Stimulated activated CD4-positive, alpha-beta T cell treated with anti-CD3 and anti-CD28 coated beads, Interleukin-1b, Interleukin-23, amount 100 ng/mL, for 48 hours (primary cell): ENCODE data around the gene SCML2.
"Not testable (repeated sequence)": the region's sequence is repeated elsewhere in the genome, so short reads cannot be mapped to it uniquely, and the experiment has no call there.

ENCODE experiments used
- DNase-seq: peaks from one replicate; pipeline ENCODE4 v3.0.0-alpha.2; 2020

Gene SCML2

GRCh38 chrX:18354369-18355223 is at the start of gene SCML2:
TSS of gene SCML2 (minus strand) at chrX:18354688. CDS start at chrX:18334071, 20,617 bp downstream.
- DNase-seq, result peak; percentile 22

GRCh38 chrX:18401848-18402213 is 47.3 kb upstream of the SCML2 start:
- no peak for DNase-seq

- no peak for DNase-seq
Measured at GRCh38 chrX:18394477-18394876, 40.0 kb upstream of the SCML2 start.

GRCh38 chrX:18390941-18391538 is 36.6 kb upstream of the SCML2 start:
- DNase-seq, result peak; percentile 36

- DNase-seq, result no peak
Measured at GRCh38 chrX:18389966-18390365, 35.5 kb upstream of the SCML2 start.

DNA sequence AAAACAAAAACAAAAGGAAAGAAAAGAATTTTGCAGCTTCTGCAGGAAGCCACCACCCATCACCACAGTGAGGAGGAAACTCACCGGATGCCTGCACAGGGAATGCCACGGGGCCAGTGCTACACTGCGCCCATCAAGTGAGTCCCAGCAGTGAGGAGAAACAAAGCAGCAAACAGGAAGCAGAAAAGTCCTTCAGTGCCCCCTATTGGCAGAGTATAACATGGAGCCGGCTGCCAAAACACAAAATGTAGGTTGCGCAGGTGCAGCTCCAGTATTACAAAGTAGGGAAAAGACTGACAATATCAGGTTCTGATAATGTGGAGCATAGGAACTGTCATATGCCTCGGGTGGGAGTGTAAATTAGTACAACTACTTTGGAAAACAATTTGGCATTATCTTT is 23.3 kb upstream of the SCML2 start:
- DNase-seq, result peak; percentile 4

DNA sequence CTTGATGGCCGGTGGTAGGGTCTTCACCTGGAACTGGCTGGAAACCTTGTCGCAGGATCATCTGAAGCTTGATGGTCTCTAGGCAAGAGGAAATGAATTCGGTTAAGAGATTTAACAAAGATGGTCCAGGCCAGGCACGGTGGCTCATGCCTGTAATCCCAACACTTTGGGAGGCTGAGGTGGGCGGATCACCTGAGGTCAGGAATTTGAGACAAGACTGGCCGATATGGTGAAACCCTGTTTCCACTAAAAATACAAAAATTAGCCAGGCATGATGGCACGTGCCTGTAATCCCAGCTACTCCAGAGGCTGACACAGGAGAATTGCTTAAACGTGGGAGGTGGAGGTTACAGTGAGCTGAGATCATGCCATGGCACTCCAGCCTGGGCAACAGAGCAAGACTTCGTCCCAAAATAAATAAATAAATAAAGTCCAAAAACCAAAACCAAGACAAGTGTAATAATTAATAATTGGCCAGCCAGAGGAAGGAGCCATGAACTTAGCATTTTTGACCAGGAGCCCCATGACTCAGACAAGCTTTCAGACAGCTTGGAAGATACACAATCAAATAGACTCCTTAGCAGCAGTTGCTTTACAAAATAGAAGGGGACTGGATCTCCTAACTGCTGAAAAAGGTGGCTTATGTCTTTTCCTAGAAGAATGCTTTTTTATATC is 20.8 kb upstream of the SCML2 start:
- not testable (repeated sequence) for DNase-seq

DNA sequence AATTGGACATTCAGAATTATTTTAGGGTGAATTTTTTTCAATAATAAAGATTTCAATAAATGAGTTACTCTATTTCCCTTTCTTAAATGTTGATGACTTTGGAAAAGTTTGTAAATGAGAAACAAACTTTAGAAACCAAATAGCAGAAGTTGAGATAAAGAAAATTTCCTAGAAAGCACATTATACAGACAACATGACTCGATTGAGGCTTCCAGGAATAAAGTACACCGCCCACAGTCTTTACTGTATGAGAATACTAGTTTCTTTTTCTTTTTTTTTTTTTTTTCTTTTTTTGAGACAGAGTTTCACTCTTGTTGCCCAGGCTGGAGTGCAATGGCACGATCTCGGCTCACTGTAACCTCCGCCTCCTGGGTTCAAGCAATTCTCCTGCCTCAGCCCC is 14.6 kb upstream of the SCML2 start:
- not testable (repeated sequence) for DNase-seq

DNA sequence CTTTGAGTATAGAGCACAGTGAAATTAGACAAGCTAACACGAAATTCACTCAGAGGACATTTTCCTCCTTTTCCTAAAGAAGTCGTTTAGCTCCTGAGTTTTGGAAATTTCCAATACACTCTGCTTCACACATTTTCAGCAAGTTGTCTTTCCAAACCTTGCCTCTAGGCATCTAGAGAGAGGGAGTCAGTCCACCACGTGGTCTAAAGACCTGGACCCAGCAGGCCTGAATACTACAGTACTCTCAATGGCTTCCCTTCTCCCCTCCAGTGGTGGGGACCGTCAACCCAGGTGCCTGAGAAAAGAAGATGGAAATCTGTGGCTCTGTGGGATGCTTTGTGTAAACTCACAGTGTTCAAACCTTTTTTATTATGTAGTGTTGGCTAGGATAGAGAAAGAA is 13.9 kb upstream of the SCML2 start:
- no peak for DNase-seq

DNA sequence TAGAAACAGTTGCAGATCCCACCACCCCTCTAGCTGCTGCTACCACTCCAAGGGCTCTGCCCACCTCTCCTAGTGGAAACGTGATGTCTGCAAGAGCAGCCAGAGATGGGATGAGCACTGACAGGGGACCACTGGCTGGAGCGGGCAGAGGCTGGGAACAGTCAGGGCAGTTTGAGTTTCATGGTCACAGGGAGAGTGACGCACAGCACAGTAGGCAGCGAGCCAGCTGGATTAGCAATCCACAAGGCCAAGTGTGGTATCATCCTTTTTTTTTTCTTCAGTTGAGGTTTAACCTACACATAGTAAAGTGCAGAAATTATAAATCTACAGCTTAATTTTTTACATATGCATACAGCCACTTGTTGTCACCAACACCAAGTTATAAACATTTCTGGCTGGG is 6.4 kb upstream of the SCML2 start:
- no peak for DNase-seq

- DNase-seq, result peak; percentile 2
Measured at GRCh38 chrX:18353931-18354368, 538 bp downstream of the SCML2 start.

- DNase-seq, result no peak
Measured at GRCh38 chrX:18351784-18352183, 2.7 kb downstream of the SCML2 start.

DNA sequence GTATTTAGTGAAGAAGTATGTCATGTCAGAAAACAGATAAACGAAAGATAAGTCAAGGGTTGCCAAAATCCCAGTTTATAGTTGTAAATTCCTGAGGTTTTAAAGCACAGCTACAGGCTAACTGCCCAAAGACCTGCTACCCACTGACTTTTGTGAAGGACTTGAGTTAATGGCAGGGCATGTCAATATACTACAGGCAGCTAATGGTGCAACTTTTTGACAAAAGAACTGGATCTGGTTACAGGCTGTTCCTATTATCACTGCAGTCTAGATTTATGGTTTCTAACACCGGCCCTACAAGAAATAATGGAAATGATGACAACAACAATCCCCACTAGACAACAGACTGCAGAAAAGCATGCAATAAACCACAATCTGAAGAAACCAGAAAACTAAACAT is 6.4 kb downstream of the SCML2 start:
- no peak for DNase-seq

- no peak for DNase-seq
Measured at GRCh38 chrX:18309401-18309800, 45.1 kb downstream of the SCML2 start.

- DNase-seq, result no peak
Measured at GRCh38 chrX:18297251-18297650, 57.2 kb downstream of the SCML2 start.

DNA sequence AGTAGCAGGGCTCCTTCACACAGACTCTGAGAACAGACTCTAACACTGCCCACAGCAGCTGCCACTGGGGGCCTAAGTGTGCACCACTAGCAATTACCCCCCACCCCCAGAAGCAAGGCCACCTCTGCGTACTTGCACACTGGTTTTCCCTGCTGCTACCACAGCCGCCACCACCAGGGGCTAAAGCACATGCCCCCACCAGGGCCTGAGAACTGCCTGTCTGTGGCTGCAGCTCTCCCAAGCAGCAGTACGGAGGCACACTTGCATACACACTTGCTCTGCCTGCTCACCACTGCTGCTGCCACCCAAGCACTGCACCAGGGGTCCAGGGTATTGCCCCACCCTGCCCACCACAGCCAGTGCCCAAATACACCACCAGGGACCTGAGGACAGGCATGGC is 59.6 kb downstream of the SCML2 start:
- DNase-seq, result no peak

- no peak for DNase-seq
Measured at GRCh38 chrX:18291006-18291545, 63.4 kb downstream of the SCML2 start.

DNA sequence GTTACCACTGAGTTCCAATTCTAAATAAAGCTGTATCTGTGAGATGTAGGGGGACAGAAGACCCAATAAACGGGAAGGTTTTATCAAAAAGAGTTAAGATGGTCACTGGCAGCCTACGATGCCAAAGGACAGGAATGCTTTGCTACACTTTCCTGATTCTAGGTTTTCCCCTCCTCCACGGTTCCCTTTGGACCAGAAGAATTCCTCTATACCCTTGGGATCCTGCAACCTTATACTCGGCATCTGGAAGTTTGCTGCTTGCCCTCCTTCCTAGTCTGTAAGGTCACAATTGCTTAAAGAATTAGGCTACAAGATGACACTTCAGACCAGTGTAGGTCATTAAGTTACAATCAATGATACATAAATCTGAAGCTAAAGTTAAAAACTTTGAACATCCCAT is 64.3 kb downstream of the SCML2 start:
- DNase-seq, result no peak

DNA sequence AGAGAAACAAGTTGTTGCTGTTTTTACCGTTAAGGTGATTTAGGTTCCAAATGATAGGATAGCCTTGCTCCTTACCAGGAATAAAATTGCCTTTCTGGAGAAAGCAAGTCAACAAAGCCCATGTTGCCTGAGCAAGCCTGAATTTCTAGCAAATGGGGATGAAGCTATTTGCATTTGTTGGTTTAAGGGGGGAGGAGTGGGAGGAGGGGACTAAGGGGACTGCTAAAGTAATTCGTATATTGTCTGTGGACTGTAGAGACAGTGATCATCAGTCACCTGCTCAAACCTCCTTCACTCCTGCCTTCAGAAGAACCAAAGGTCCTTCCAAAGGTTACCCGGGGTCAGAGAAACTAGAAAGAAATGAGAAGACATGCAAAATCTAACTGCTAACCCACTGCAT is 65.8 kb downstream of the SCML2 start:
- DNase-seq, result no peak

GRCh38 chrX:18286322-18286831 is 68.1 kb downstream of the SCML2 start:
- DNase-seq, result no peak

- DNase-seq, result no peak
Measured at GRCh38 chrX:18278449-18278848, 76.0 kb downstream of the SCML2 start.

DNA sequence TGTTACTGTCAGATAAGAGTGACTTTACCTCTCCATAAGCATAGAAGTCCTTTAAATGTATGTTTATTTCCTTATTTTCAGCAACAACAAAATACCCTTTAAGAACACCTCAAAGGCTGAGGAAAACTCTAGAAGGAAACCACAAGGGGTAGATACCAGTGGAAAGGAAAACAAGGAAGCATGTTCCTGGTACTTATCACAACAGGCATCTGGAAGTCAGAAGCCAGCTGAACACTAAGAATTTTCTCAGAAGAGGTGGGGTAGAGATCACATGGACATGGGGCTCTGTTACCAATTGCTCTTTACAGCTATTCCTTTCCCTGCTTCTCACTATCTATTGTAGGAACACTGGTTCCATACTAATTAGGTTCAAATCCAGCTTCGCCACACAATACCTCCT is 82.3 kb downstream of the SCML2 start:
- no peak for DNase-seq

GRCh38 chrX:18271725-18272124 is 82.8 kb downstream of the SCML2 start:
- no peak for DNase-seq

DNA sequence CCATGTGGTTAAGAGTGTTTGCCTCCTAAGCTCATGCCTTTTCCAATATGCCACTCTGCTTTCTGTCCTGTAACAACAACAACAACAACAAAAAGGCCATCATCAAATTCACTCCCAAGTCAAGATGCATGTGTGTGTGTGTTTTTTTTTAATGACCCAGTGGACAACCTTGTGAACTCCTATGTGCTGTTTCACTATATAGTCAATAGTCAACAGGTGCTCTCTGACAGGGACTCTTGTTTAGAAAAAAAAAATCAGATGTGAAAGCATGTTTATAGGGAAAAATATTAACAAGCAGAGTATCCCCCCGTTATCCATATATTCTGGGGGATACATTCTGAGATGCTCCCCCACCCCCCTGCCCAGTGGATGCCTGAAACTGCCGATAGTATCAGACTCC is 83.2 kb downstream of the SCML2 start:
- no peak for DNase-seq
